Lower lobe of right lung (tissue), 2 donors: ENCODE results near the gene LCE3A. TPM values are rescaled to one million over a fixed set of nuclear protein-coding genes. Genes with fewer than 3 reads are reported as not detected.

Experiments used
- ATAC-seq, 2 donors: fragments of 200-7000 bp; cut with Tn5 transposase; one replicate each; pipeline ENCODE4 v1.9.1; 2020 to 2022; ENCODE audit warnings: mild to moderate bottlenecking in 2 of 2, moderate library complexity in 2 of 2
- DNase-seq: peaks from one replicate; pipeline ENCODE4 v3.0.0-alpha.2; 2020
- H3K27ac ChIP-seq: fragments of 200-600 bp; one replicate; pipeline ENCODE4 v1.8.0; 2022
- H3K27me3 ChIP-seq: fragments of 200-600 bp; one replicate; pipeline ENCODE4 v1.8.0; 2022; ENCODE audit warnings: low read depth
- H3K36me3 ChIP-seq: fragments of 200-600 bp; one replicate; pipeline ENCODE4 v1.8.0; 2022; ENCODE audit warnings: mild to moderate bottlenecking
- H3K4me1 ChIP-seq: fragments of 200-600 bp; one replicate; pipeline ENCODE4 v1.8.0; 2022
- H3K4me3 ChIP-seq: fragments of 200-600 bp; one replicate; pipeline ENCODE4 v1.8.0; 2022; ENCODE audit warnings: mild to moderate bottlenecking
- H3K9me3 ChIP-seq: fragments of 200-600 bp; one replicate; pipeline ENCODE4 v1.8.0; 2022
- intact Hi-C: fragments of 100-400 bp; cut with DNase I; formaldehyde crosslinking; loops from one replicate; pipeline ENCODE4 v1.11.0; 2022
- total RNA-seq: library from RNA; stranded (reverse); fragmentation: NEBNext Ultra II Directional; extraction: Animal tissue kit (Norgen Biotek cat#: 25700); gene quantifications from one replicate; pipeline ENCODE4 v1.2.1, GENCODE V29; 2021
- TF ChIP-seq, protein P1 (sequence below): fragments of 200-600 bp; IDR thresholded peaks from one replicate; pipeline ENCODE4 v1.8.0; 2022; ENCODE audit warnings: antibody characterized with exemption, mild to moderate bottlenecking
- donor health status: DM: no; HTN: yes; CAD: no; lungs with severe emphysema.

The LCE3A gene
- total RNA-seq, 1 donor from 2014 or later: not detected

GRCh38 chr1:152656459-152656858, 33.6 kb upstream of the LCE3A start:
- intact Hi-C loops: no loop called here
- no peaks in the 10 kb centered on the region for H3K9me3 ChIP-seq
- no peaks in the 10 kb centered on the region for H3K27me3 ChIP-seq
- ATAC-seq: peak; percentile 78 to 82
- no peak overlapping the region for H3K27ac ChIP-seq
- no peak for DNase-seq
- H3K36me3 ChIP-seq: no peaks in the 10 kb centered on the region
- H3K4me3 ChIP-seq: no peak overlapping the region
- no peaks in the 10 kb centered on the region for H3K4me1 ChIP-seq
- TF ChIP-seq, protein P1, sequence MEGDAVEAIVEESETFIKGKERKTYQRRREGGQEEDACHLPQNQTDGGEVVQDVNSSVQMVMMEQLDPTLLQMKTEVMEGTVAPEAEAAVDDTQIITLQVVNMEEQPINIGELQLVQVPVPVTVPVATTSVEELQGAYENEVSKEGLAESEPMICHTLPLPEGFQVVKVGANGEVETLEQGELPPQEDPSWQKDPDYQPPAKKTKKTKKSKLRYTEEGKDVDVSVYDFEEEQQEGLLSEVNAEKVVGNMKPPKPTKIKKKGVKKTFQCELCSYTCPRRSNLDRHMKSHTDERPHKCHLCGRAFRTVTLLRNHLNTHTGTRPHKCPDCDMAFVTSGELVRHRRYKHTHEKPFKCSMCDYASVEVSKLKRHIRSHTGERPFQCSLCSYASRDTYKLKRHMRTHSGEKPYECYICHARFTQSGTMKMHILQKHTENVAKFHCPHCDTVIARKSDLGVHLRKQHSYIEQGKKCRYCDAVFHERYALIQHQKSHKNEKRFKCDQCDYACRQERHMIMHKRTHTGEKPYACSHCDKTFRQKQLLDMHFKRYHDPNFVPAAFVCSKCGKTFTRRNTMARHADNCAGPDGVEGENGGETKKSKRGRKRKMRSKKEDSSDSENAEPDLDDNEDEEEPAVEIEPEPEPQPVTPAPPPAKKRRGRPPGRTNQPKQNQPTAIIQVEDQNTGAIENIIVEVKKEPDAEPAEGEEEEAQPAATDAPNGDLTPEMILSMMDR: no peak

GRCh38 chr1:152654110-152654509, 31.2 kb upstream of the LCE3A start:
- no peak overlapping the region for H3K4me3 ChIP-seq
- no peaks in the 10 kb centered on the region for H3K4me1 ChIP-seq
- TF ChIP-seq, protein P1: peak; percentile 61
- no peak overlapping the region for H3K27ac ChIP-seq
- ATAC-seq (peak; percentile 61 to 64), DNase-seq (peak; percentile 41)
- intact Hi-C loops: no loop called here
- no peaks in the 10 kb centered on the region for H3K27me3 ChIP-seq
- no peaks in the 10 kb centered on the region for H3K9me3 ChIP-seq
- no peaks in the 10 kb centered on the region for H3K36me3 ChIP-seq

GRCh38 chr1:152646656-152647055, 23.8 kb upstream of the LCE3A start:
- H3K27me3 ChIP-seq: peaks cover 6% of the 10 kb centered on the region
- no peaks in the 10 kb centered on the region for H3K4me1 ChIP-seq
- TF ChIP-seq, protein P1: no peak
- no peak overlapping the region for H3K4me3 ChIP-seq
- ATAC-seq (no peak), DNase-seq (no peak)
- intact Hi-C loops: no loop called here
- H3K36me3 ChIP-seq: no peaks in the 10 kb centered on the region
- H3K27ac ChIP-seq: no peak overlapping the region
- H3K9me3 ChIP-seq: no peaks in the 10 kb centered on the region

DNA sequence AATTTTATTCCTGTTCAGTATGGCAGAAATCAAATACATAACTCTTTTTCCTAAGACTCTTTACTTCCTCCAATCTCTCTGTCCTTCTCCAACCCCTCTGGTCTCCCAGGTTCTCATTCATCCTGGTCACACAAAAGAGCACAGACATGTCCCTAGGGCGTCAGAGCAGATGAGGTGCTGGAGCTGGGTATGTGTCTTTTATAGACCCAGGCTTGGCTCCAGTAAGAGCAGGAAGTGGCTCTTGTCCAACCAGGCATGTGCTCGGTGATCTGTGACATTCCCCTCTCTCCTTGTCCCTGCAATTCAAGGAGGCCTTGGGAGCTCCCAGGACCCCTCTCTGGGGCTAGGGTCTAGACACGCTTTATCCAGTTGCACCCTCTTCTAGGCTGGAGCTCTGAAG, 22.2 kb upstream of the LCE3A start:
- H3K27ac ChIP-seq: no peak overlapping the region
- H3K9me3 ChIP-seq: no peaks in the 10 kb centered on the region
- no peaks in the 10 kb centered on the region for H3K4me1 ChIP-seq
- H3K4me3 ChIP-seq: no peak overlapping the region
- DNase-seq (no peak), ATAC-seq (no peak)
- H3K27me3 ChIP-seq: peaks cover 6% of the 10 kb centered on the region
- intact Hi-C loops: no loop called here
- TF ChIP-seq, protein P1: no peak
- no peaks in the 10 kb centered on the region for H3K36me3 ChIP-seq

DNA sequence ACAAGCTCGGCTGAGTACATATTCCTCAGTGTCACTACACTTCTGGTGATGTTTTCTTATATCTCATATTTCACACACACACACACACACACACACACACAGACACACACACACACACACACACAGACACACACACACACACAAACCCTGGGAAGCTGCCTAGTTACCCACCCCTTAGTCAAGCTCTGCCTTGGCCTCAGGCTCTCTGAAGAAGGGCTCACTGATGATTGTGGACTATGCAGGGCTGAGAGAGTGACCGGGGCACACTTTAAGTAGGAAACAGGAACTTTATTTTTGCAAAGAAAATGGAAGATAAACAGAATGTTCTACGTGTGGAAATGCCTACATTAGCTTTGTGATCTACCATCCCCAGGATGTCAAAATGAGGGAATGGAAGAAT, 21.0 kb upstream of the LCE3A start:
- H3K4me1 ChIP-seq: no peaks in the 10 kb centered on the region
- intact Hi-C loops: no loop called here
- no peak overlapping the region for H3K4me3 ChIP-seq
- ATAC-seq (no peak), DNase-seq (no peak)
- H3K27ac ChIP-seq: no peak overlapping the region
- no peaks in the 10 kb centered on the region for H3K36me3 ChIP-seq
- peaks cover 6% of the 10 kb centered on the region for H3K27me3 ChIP-seq
- TF ChIP-seq, protein P1: no peak
- H3K9me3 ChIP-seq: no peaks in the 10 kb centered on the region

DNA sequence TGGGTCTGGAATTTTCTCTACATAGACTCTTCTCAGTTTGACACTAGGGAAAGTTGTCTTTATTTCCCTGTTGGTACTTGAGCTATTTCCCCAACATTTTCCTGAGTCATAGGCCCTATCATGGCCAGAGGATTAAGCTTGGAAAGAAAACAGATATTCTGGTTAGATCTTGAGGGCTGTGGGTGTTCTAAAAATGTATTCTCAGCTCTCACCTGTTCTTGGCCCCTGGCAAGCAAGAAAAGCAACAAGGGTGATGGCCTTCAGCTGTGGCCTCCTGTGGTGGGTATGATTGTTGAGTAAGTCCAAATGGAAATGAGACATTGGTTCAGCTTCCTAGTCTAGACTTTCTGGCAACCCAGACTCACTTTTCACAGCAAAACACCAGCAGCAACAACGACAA, 17.4 kb upstream of the LCE3A start:
- Histone ChIP-seq H3K27me3 (no peaks in the 10 kb centered on the region), H3K27ac (no peak overlapping the region), H3K4me3 (no peak overlapping the region), H3K36me3 (no peaks in the 10 kb centered on the region), H3K4me1 (no peaks in the 10 kb centered on the region), H3K9me3 (no peaks in the 10 kb centered on the region)
- TF ChIP-seq, protein P1: no peak
- DNase-seq: no peak
- intact Hi-C loops: no loop called here
- no peak for ATAC-seq
